Endothelial cell of umbilical vein (primary cell): ENCODE data around the gene MVD. TPM values are rescaled to one million over a fixed set of nuclear protein-coding genes. Genes with fewer than 3 reads are reported as not detected.

Experiments
- BruUV-seq: library from RNA; stranded (reverse); fragments of 400-500 nt; replicated peaks from 2 replicates; lab custom pipeline; 2021; lab: Mats Ljungman, UMichigan
- CTCF ChIA-PET: fragments of 300-600, 350-600 bp; sonication (Branson Sonifier 250); formaldehyde crosslinking; loops from one replicate; lab custom pipeline; 2021; ENCODE audit warnings: antibody characterized with exemption, inconsistent platforms; lab: Charles Lee
- POLR2A ChIA-PET: fragments of 300-600, 350-600 bp; sonication (Branson Sonifier 250); formaldehyde crosslinking; loops from one replicate; lab custom pipeline; 2021; ENCODE audit warnings: antibody characterized with exemption, inconsistent platforms; lab: Charles Lee
- DNase-seq: peaks from one replicate; pipeline ENCODE4 v3.0.0-alpha.2; 2011; ENCODE audit warnings: low read depth, low spot score
- FAIRE-seq: peaks from 2 replicates; lab custom pipeline; 2011; peaks lifted over from hg19 to GRCh38; lab: Jason Lieb, UNC
- H2AFZ ChIP-seq: 2 replicates; pipeline ENCODE4 v1.6.0; 2012; ENCODE audit warnings: low read depth, low read length, control low read depth, inconsistent platforms
- H3K27ac ChIP-seq: 2 replicates; pipeline ENCODE4 v1.5.1; 2011; ENCODE audit warnings: low read depth, mild to moderate bottlenecking, control low read depth, low read length, moderate library complexity; ENCODE audit not compliant: insufficient read depth
- H3K27me3 ChIP-seq, 2 experiments: 2 replicates each; pipeline versions ENCODE4 v1.6.0 to v1.6.1; 2011; ENCODE audit warnings: low read length in 2 of 2, mixed read lengths in 1 of 2; ENCODE audit not compliant: control insufficient read depth in 2 of 2, insufficient read depth in 2 of 2
- H3K36me3 ChIP-seq, 2 experiments: 2 replicates in 1 of 2; 3 replicates in 1 of 2; pipeline ENCODE4 v1.5.1; 2011; ENCODE audit warnings: low read length in 2 of 2, mild to moderate bottlenecking in 1 of 2, moderate library complexity in 1 of 2; ENCODE audit not compliant: control insufficient read depth in 2 of 2, insufficient read depth in 2 of 2; ENCODE audit errors: extremely low read depth in 1 of 2
- H3K4me1 ChIP-seq: 3 replicates; pipeline ENCODE4 v1.5.1; 2011; ENCODE audit warnings: mild to moderate bottlenecking, low read length; ENCODE audit not compliant: control insufficient read depth, insufficient read depth; ENCODE audit errors: extremely low read depth
- H3K4me2 ChIP-seq: 2 replicates; pipeline ENCODE4 v1.6.1; 2011; ENCODE audit warnings: low read length, control low read depth, mixed read lengths; ENCODE audit not compliant: insufficient read depth
- H3K4me3 ChIP-seq, 3 experiments: fragments of 200-600 bp in 1 of 3; sonication (generic), shearing (Covaris generic) in 1 of 3; replicated peaks in 1 of 3; 2 replicates each; pipeline ENCODE4 v1.5.1; 2011 to 2016; ENCODE audit warnings: control low read depth in 3 of 3, low read length in 3 of 3, mild to moderate bottlenecking in 2 of 3, inconsistent platforms in 1 of 3, low read depth in 1 of 3, moderate library complexity in 1 of 3; ENCODE audit not compliant: insufficient read depth in 1 of 3
- H3K79me2 ChIP-seq: 2 replicates; pipeline ENCODE4 v1.6.0; 2012; ENCODE audit warnings: low read length, inconsistent platforms; ENCODE audit not compliant: control insufficient read depth, insufficient read depth
- H3K9ac ChIP-seq: replicated peaks from 2 replicates; pipeline ENCODE3; 2011; ENCODE audit warnings: low read length, control low read depth; ENCODE audit not compliant: insufficient read depth; ENCODE audit errors: extremely low read depth
- H3K9me1 ChIP-seq: replicated peaks from 3 replicates; pipeline ENCODE4 v1.6.0; 2011; ENCODE audit warnings: mild to moderate bottlenecking, low read length; ENCODE audit not compliant: control insufficient read depth, insufficient read depth; ENCODE audit errors: extremely low read depth
- H3K9me3 ChIP-seq: replicated peaks from 2 replicates; pipeline ENCODE4 v1.5.1; 2012; ENCODE audit warnings: low read length, inconsistent platforms; ENCODE audit not compliant: control insufficient read depth, insufficient read depth
- H4K20me1 ChIP-seq: replicated peaks from 2 replicates; pipeline ENCODE3; 2011; ENCODE audit warnings: mild to moderate bottlenecking, low read length; ENCODE audit not compliant: control insufficient read depth, insufficient read depth; ENCODE audit errors: extremely low read depth
- POLR2A ChIP-seq: IDR thresholded peaks from 2 replicates; pipeline ENCODE4 v1.6.1; 2012; ENCODE audit warnings: low read depth, mild to moderate bottlenecking, control low read depth, low read length
- POLR2AphosphoS5 ChIP-seq: IDR thresholded peaks from 2 replicates; pipeline ENCODE4 v1.6.1; 2012; ENCODE audit warnings: low read depth, mild to moderate bottlenecking, control low read depth, low read length, moderate library complexity; ENCODE audit not compliant: insufficient read depth
- dilution Hi-C: fragments of 300-500 bp; cut with MboI; formaldehyde crosslinking; loops from one replicate; pipeline ENCODE4 v1.15.0; 2019; ENCODE audit warnings: low sequenced_read_pairs; ENCODE audit not compliant: extremely low pct_ligation_motif_present
- intact Hi-C: fragments of 100-400 bp; cut with micrococcal nuclease; formaldehyde crosslinking; loops from one replicate; pipeline ENCODE4 v1.10.0; 2022
- polyA plus RNA-seq, 4 experiments: library from polyadenylated mRNA; depleted of rRNA in 3 of 4; stranded (reverse) in 3 of 4; unstranded in 1 of 4; fragments of >200 nt; gene quantifications; 2 replicates each; pipeline versions ENCODE4 v1.2.1 to v1.2.3, GENCODE V29; 2011 to 2012; ENCODE audit warnings: missing spikeins in 1 of 4
- total RNA-seq: library from RNA; stranded (reverse); gene quantifications from 2 replicates; pipeline ENCODE4 v1.2.3, GENCODE V29; 2021
- TF ChIP-seq, protein P1 (sequence below), 2 donors: IDR thresholded peaks; 1 replicate in 1 of 2; 2 replicates in 1 of 2; pipeline ENCODE4 v1.5.1; 2011; ENCODE audit warnings: low read length in 2 of 2, mild to moderate bottlenecking in 2 of 2, moderate library complexity in 2 of 2, control low read depth in 1 of 2, inconsistent platforms in 1 of 2, low read depth in 1 of 2; ENCODE audit not compliant: insufficient read depth in 1 of 2; ENCODE audit errors: extremely low read depth in 1 of 2

Gene MVD
- total and polyA plus RNA-seq, 2 donors (not counting 3 experiments of a cell fraction or from before 2014, with no cell fraction given): 64.4 to 142 TPM

DNA sequence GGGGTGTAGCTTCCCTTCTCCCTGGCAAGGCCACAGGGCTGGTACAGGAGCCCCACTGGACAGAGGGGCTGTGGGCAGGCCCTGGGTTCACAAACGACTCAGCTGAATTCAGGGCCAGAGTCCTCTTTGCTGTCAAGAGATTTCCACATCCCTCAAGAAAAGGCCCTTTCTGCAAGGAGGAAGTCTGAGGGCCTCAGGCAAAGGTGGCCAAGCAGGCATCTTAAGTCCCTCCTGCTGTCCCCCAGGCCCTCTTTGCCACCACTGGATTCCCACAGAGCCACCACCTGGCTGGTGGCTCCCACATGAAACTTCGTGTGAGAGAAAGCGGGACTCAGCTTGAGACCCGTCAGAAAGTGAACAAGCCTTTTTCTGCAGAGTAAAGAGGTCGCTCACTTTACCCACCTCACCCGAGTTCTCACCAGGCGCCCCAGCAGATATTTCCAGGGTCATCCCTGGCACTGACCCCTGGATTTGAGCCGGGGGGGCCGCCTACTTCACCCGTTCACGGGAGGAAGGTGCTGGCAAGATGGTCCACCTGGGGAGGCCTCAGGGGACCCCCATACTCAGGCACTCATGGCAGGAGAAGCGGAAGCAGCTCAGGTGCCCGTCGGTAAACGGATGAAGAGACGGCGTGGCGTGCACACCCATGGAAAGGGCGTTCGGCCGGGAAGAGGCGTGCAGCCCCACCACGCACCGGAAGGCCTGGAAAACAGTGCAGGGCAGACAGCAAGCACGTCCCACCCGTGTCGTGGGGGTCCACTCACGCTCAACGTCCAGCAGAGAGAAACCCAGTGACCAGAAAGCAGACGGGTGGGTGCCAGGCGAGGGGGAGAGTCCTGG, 39.7 kb upstream of the MVD start:
- CTCF ChIA-PET: interaction anchor here (1.0 to 2.8 kb wide), 5 partner anchors 20 to 61 kb away, joined by 3 to 11 read pairs (median 3); no protein-coding TSS in a partner anchor

DNA sequence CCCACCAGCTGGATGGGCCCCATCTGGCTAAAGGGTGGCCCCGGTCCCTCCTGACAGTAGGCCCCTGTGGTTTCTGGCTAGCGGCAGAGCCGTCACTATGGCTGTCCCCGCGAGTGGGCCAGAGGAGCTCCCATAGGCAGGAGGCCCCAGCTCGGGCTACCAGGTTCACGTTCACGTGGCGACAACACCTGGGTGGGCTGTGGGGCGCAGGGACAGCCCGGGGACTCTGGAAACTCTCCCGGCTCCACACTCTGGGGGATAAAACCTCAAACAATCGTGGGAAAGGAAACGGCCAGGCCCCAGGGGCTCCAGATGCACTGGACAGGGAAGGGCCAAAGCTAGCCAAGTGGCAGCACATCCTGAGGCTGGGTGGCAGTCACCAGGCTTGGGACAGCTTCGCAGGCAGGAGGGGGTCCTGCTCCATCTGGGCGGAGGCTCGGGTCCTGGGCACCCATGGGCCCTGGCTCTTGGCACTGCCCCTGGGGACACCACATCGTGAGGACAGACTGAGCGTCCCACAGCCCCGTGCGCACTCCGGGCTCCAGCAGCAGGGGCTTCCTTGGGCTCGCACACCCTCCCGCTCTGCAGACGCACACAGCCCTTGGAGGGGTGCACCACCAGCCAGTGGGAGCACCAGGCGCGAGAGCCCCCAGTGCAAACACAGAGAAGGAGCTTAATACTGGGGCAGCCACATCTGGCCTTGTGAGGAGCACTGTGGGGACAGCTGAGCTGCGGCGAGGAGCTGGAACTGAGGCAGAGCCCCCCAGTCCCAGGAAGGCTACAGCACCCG, 38.9 kb upstream of the MVD start:
- Histone ChIP-seq H3K27me3 (no peaks in the 10 kb centered on the region), H3K27ac (peak overlapping the region; percentile 69), H3K79me2 (peaks cover 45% of the 10 kb centered on the region), H4K20me1 (no peaks in the 10 kb centered on the region), H3K4me1 (peaks cover 52% of the 10 kb centered on the region), H2AFZ (no peak overlapping the region), H3K4me2 (no peak overlapping the region), H3K9me1 (no peaks in the 10 kb centered on the region), H3K36me3 (peaks cover 4 to 21% of the 10 kb centered on the region in 2 experiments), H3K9ac (peak overlapping the region; percentile 17), H3K4me3 (no peak overlapping the region), H3K9me3 (no peaks in the 10 kb centered on the region)
- DNase-seq (no peak), FAIRE-seq (no peak)
- no TSS peak for BruUV-seq
- ChIA-PET CTCF (interaction anchor here (1.0 to 2.8 kb wide), 6 partner anchors 21 to 61 kb away, joined by 3 to 11 read pairs (median 4); partner anchors contain the start of gene MVD), POLR2A (no interaction called here)
- intact Hi-C loops (loop anchor here (1.0 to 2.0 kb wide), 2 partner anchors 15 to 39 kb away; partner anchors contain the start of genes MVD and SNAI3), dilution Hi-C loops (no loop called here)
- no peak for TF ChIP-seq POLR2A
- TF ChIP-seq, protein P1, sequence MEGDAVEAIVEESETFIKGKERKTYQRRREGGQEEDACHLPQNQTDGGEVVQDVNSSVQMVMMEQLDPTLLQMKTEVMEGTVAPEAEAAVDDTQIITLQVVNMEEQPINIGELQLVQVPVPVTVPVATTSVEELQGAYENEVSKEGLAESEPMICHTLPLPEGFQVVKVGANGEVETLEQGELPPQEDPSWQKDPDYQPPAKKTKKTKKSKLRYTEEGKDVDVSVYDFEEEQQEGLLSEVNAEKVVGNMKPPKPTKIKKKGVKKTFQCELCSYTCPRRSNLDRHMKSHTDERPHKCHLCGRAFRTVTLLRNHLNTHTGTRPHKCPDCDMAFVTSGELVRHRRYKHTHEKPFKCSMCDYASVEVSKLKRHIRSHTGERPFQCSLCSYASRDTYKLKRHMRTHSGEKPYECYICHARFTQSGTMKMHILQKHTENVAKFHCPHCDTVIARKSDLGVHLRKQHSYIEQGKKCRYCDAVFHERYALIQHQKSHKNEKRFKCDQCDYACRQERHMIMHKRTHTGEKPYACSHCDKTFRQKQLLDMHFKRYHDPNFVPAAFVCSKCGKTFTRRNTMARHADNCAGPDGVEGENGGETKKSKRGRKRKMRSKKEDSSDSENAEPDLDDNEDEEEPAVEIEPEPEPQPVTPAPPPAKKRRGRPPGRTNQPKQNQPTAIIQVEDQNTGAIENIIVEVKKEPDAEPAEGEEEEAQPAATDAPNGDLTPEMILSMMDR (IDR thresholded peaks at IDR 0.05; ENCODE audit: extremely low read depth in 1 of 2, insufficient read depth in 1 of 2, low read depth in 1 of 2, low read length in 2 of 2): no peak

More for the DNA sequence above, 39.7 kb upstream of the MVD start:
- TF ChIP-seq POLR2AphosphoS5: no peak
- H2AFZ ChIP-seq: no peak overlapping the region
- FAIRE-seq (peak; percentile 62), DNase-seq (no peak)
- POLR2A ChIA-PET: no interaction called here
- no peaks in the 10 kb centered on the region for H4K20me1 ChIP-seq
- intact Hi-C loops (no loop called here), dilution Hi-C loops (no loop called here)
- BruUV-seq: no TSS peak
- peaks cover 51% of the 10 kb centered on the region for H3K79me2 ChIP-seq
- H3K9me1 ChIP-seq: no peaks in the 10 kb centered on the region
- H3K9me3 ChIP-seq: no peaks in the 10 kb centered on the region
- H3K36me3 ChIP-seq: peaks cover 0 to 16% of the 10 kb centered on the region in 2 experiments
- peak overlapping the region; percentile 44 for H3K9ac ChIP-seq
- H3K4me2 ChIP-seq: peak overlapping the region; percentile 35
- H3K27me3 ChIP-seq: no peaks in the 10 kb centered on the region
- peaks cover 57% of the 10 kb centered on the region for H3K4me1 ChIP-seq
- H3K4me3 ChIP-seq: no peak overlapping the region
- peak overlapping the region; percentile 69 for H3K27ac ChIP-seq
